Measurements from ENCODE around the gene PATJ.

The PATJ gene

DNA sequence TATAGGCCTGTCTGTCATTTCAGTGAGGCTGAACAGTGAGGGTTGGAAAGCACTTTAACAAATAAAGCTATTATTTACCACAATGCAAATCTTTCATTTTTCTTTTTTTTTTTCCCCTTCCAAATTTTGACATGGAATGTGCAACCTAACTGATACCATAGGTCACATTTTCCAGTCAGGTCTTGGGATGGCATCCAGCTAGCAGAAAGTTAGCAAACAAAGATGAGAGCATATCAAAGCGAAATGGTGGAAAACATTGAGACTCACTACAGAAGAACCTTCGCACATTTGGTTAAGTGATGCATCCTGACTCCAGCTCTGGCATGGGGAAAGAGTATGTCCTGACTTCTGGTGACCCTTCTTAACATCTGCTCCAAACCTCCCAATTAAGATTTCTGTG is 347.3 kb downstream of the PATJ start (continued):
- TF ChIP-seq, protein P1, sequence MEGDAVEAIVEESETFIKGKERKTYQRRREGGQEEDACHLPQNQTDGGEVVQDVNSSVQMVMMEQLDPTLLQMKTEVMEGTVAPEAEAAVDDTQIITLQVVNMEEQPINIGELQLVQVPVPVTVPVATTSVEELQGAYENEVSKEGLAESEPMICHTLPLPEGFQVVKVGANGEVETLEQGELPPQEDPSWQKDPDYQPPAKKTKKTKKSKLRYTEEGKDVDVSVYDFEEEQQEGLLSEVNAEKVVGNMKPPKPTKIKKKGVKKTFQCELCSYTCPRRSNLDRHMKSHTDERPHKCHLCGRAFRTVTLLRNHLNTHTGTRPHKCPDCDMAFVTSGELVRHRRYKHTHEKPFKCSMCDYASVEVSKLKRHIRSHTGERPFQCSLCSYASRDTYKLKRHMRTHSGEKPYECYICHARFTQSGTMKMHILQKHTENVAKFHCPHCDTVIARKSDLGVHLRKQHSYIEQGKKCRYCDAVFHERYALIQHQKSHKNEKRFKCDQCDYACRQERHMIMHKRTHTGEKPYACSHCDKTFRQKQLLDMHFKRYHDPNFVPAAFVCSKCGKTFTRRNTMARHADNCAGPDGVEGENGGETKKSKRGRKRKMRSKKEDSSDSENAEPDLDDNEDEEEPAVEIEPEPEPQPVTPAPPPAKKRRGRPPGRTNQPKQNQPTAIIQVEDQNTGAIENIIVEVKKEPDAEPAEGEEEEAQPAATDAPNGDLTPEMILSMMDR (tag by site-specific recombination; IDR thresholded peaks at IDR 0.05) = no peak
- no peak for TF ChIP-seq ZNF521 (tag by site-specific recombination; IDR thresholded peaks at IDR 0.05)
- no peak for TF ChIP-seq ZNF157 (tag by site-specific recombination; IDR thresholded peaks at IDR 0.05)
- TF ChIP-seq, protein P2, sequence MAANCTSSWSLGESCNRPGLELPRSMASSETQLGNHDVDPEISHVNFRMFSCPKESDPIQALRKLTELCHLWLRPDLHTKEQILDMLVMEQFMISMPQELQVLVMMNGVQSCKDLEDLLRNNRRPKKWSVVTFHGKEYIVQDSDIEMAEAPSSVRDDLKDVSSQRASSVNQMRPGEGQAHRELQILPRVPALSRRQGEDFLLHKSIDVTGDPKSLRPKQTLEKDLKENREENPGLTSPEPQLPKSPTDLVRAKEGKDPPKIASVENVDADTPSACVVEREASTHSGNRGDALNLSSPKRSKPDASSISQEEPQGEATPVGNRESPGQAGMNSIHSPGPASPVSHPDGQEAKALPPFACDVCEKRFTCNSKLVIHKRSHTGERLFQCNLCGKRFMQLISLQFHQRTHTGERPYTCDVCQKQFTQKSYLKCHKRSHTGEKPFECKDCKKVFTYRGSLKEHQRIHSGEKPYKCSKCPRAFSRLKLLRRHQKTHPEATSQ (tag by site-specific recombination; IDR thresholded peaks at IDR 0.05) = no peak
- no peak for TF ChIP-seq ZNF621 (tag by site-specific recombination; IDR thresholded peaks at IDR 0.05)
- no peak for TF ChIP-seq ZNF677 (tag by site-specific recombination; IDR thresholded peaks at IDR 0.05)

DNA sequence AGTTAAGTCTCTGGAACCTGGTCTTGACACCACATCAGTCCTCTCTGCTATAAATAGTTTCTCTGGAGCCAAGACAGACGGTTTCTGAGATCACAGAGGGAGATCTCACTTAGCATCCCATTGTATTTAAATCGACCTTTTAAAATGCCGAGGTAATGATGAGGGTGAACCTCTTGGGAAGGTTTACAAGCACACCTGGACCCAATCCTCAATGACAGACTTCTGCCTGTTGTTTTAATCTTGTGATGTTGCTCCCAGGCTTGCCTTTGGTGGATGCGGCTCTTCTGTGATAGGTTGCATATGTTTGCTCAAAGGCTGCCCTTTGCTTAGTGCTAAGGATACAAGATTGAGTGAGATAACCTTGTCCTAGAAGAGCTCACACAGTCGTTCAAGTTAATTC is 347.7 kb downstream of the PATJ start:
- ChIA-PET POLR2A (no interaction called here), CTCF (interaction anchor here (0.8 to 1.7 kb wide), 3 partner anchors 8 to 47 kb away, joined by 3 to 7 read pairs (median 3); no protein-coding TSS in a partner anchor)

DNA sequence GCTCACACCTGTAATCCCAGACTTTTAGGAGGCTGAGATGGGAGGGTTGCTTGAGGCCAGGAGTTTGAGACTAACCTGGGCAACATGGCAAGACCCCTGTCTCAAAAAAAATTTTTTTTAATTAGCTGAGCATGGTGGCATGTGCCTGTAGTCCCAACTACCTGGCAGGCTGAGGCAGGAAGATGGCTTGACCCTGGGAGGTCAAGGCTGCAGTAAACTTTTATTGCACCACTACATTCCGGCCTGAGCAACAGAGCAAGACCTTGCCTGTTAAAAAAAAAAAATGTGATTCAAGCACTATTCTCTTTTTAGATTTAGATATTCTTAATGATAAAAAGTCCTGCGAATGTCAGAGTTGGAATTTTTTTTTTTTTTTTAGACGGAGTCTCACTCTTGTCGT is 349.8 kb downstream of the PATJ start:
- ChIA-PET CTCF (interaction anchor here (0.9 kb wide), 1 partner anchor 22 kb away, joined by 4 read pairs; no protein-coding TSS in a partner anchor), POLR2A (no interaction called here)

More for the DNA sequence above, 347.7 kb downstream of the PATJ start:
- Histone ChIP-seq H3K4me1 (ENCODE audit: control insufficient read depth, insufficient read depth, low read length) (no peaks in the 10 kb centered on the region), H3K36me3 (ENCODE audit: control insufficient read depth in 2 of 2, insufficient read depth in 1 of 2, low read length in 2 of 2) (no peaks in the 10 kb centered on the region; a peak in 1 of 3 replicates), H3K4me3 (ENCODE audit: low read depth, low read length) (no peak overlapping the region), H3K9me3 (ENCODE audit: control insufficient read depth, insufficient read depth, low read depth, low read length) (no peaks in the 10 kb centered on the region), H3K27ac (ENCODE audit: extremely low read depth, low read depth, low read length) (no peak overlapping the region)
- TF ChIP-seq ZNF37A (tag by site-specific recombination; IDR thresholded peaks at IDR 0.05) = no peak

More for the DNA sequence above, 349.8 kb downstream of the PATJ start:
- H3K36me3 ChIP-seq (ENCODE audit: control insufficient read depth in 2 of 2, insufficient read depth in 1 of 2, low read length in 2 of 2) = no peaks in the 10 kb centered on the region; a peak in 1 of 3 replicates
- H3K27ac ChIP-seq (ENCODE audit: extremely low read depth, low read depth, low read length) = no peak overlapping the region
- TF ChIP-seq ZEB2 (tag by site-specific recombination; IDR thresholded peaks at IDR 0.05) (no peak), ZNF423 (tag by site-specific recombination; IDR thresholded peaks at IDR 0.05) (no peak), ZFP41 (tag by site-specific recombination; IDR thresholded peaks at IDR 0.05; ENCODE audit: borderline replicate concordance) (no peak), SP3 (tag by site-specific recombination; IDR thresholded peaks at IDR 0.05) (no peak), ZBTB8A (tag by site-specific recombination; IDR thresholded peaks at IDR 0.05) (no peak), SALL2 (tag by site-specific recombination; IDR thresholded peaks at IDR 0.05; ENCODE audit: borderline replicate concordance) (no peak), ZNF266 (tag by site-specific recombination; IDR thresholded peaks at IDR 0.05; ENCODE audit: low read depth) (no peak), ZNF664 (tag by site-specific recombination; IDR thresholded peaks at IDR 0.05) (no peak), ZNF223 (tag by site-specific recombination; IDR thresholded peaks at IDR 0.05) (no peak), ZNF146 (tag by site-specific recombination; IDR thresholded peaks at IDR 0.05) (no peak), ZNF544 (tag by site-specific recombination; IDR thresholded peaks at IDR 0.05) (no peak), ZNF354C (tag by site-specific recombination; IDR thresholded peaks at IDR 0.05; ENCODE audit: borderline replicate concordance, low read depth) (no peak)
- TF ChIP-seq, protein P3, sequence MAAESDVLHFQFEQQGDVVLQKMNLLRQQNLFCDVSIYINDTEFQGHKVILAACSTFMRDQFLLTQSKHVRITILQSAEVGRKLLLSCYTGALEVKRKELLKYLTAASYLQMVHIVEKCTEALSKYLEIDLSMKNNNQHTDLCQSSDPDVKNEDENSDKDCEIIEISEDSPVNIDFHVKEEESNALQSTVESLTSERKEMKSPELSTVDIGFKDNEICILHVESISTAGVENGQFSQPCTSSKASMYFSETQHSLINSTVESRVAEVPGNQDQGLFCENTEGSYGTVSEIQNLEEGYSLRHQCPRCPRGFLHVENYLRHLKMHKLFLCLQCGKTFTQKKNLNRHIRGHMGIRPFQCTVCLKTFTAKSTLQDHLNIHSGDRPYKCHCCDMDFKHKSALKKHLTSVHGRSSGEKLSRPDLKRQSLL (tag by site-specific recombination; IDR thresholded peaks at IDR 0.05) = no peak
- TF ChIP-seq, protein P4, sequence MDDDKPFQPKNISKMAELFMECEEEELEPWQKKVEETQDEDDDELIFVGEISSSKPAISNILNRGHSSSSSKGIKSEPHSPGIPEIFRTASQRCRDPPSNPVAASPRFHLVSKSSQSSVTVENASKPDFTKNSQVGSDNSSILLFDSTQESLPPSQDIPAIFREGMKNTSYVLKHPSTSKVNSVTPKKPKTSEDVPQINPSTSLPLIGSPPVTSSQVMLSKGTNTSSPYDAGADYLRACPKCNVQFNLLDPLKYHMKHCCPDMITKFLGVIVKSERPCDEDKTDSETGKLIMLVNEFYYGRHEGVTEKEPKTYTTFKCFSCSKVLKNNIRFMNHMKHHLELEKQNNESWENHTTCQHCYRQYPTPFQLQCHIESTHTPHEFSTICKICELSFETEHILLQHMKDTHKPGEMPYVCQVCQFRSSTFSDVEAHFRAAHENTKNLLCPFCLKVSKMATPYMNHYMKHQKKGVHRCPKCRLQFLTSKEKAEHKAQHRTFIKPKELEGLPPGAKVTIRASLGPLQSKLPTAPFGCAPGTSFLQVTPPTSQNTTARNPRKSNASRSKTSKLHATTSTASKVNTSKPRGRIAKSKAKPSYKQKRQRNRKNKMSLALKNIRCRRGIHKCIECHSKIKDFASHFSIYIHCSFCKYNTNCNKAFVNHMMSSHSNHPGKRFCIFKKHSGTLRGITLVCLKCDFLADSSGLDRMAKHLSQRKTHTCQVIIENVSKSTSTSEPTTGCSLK (tag by site-specific recombination; IDR thresholded peaks at IDR 0.05) = no peak
- TF ChIP-seq, protein P2 (tag by site-specific recombination; IDR thresholded peaks at IDR 0.05) = no peak
- TF ChIP-seq, protein P5, sequence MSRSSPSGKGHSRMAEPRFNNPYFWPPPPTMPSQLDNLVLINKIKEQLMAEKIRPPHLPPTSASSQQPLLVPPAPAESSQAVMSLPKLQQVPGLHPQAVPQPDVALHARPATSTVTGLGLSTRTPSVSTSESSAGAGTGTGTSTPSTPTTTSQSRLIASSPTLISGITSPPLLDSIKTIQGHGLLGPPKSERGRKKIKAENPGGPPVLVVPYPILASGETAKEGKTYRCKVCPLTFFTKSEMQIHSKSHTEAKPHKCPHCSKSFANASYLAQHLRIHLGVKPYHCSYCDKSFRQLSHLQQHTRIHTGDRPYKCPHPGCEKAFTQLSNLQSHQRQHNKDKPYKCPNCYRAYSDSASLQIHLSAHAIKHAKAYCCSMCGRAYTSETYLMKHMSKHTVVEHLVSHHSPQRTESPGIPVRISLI (tag by site-specific recombination; IDR thresholded peaks at IDR 0.05) = no peak
- no peaks in the 10 kb centered on the region for H3K9me3 ChIP-seq (ENCODE audit: control insufficient read depth, insufficient read depth, low read depth, low read length)
- H3K4me3 ChIP-seq (ENCODE audit: low read depth, low read length) = no peak overlapping the region
- H3K4me1 ChIP-seq (ENCODE audit: control insufficient read depth, insufficient read depth, low read length) = no peaks in the 10 kb centered on the region
